ENCODE data around the gene UTP14C.

The UTP14C gene

GRCh38 chr13:52061587-52061986, 37.1 kb downstream of the UTP14C start:
- no peak for TF ChIP-seq CTCF (IDR thresholded peaks at IDR 0.05; ENCODE audit: low read depth, low read length, missing control alignments)
- no peak for DNase-seq (ENCODE audit: extremely low read depth, low read depth)

GRCh38 chr13:52067237-52067636, 42.7 kb downstream of the UTP14C start:
- no peak for DNase-seq (ENCODE audit: extremely low read depth, low read depth)
- no peak overlapping the region for H3K4me3 ChIP-seq (replicated peaks; ENCODE audit: low read depth, low read length)
- TF ChIP-seq CTCF (IDR thresholded peaks at IDR 0.05; ENCODE audit: low read depth, low read length, missing control alignments) = no peak

More at GRCh38 chr13:52061587-52061986, 37.1 kb downstream of the UTP14C start:
- no peak overlapping the region for H3K4me3 ChIP-seq (replicated peaks; ENCODE audit: low read depth, low read length)

GRCh38 chr13:52070929-52071523, 46.5 kb downstream of the UTP14C start:
- no peak overlapping the region for H3K4me3 ChIP-seq (replicated peaks; ENCODE audit: low read depth, low read length)
- peak; percentile 10 for DNase-seq (ENCODE audit: extremely low read depth, low read depth)
- TF ChIP-seq CTCF (IDR thresholded peaks at IDR 0.05; ENCODE audit: low read depth, low read length, missing control alignments) = no peak
